ENCODE measurements around the gene CEP164. TPM values are rescaled to one million over a fixed set of nuclear protein-coding genes. Genes with fewer than 3 reads are reported as not detected.

The CEP164 gene
- polyA plus RNA-seq, 1 donor from 2014 or later = 27.4 TPM

DNA sequence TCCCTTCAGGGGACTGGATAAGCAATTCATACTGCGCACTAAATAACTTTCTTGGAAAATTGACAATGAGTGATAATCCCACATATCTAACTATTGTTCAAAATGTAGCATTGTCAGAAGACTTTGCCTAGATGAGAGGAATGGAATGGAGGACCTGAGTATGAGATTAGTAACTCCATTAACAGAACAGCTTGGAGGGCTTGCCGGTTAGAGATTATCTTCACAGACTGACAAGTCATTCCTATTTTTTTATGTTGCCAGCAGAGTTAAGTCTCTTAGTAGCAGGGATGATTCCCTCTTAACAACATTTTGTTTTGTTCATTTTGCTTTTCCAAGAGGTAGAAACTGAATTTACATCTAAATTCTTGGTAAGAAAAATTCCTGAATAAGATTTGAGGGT lies 43.6 kb upstream of the CEP164 start:
- Histone ChIP-seq H4K20me1 (ENCODE audit: insufficient read depth) (no peaks in the 10 kb centered on the region), H3K27me3 (ENCODE audit: insufficient read depth, low read depth, low read length) (no peaks in the 10 kb centered on the region), H3K4me2 (ENCODE audit: low read length) (no peak overlapping the region), H3K79me2 (replicated peaks; ENCODE audit: insufficient read depth, low read length) (no peaks in the 10 kb centered on the region), H3K4me3 (ENCODE audit: low read length) (no peak overlapping the region), H3K9ac (ENCODE audit: low read length) (no peak overlapping the region), H3F3A (ENCODE audit: insufficient read depth, low read length, poor library complexity, severe bottlenecking) (no peaks in the 10 kb centered on the region), H3K9me3 (ENCODE audit: low read length) (no peaks in the 10 kb centered on the region), H3K27ac (ENCODE audit: low read length) (no peak overlapping the region), H3K36me3 (ENCODE audit: insufficient read depth, low read length) (peaks cover 3% of the 10 kb centered on the region), H2AFZ (ENCODE audit: low read depth, low read length) (no peak overlapping the region), H3K9me2 (ENCODE audit: insufficient read depth, low read length) (no peaks in the 10 kb centered on the region)
- no peak for TF ChIP-seq MXI1 (conservative IDR thresholded peaks at IDR 0.05; ENCODE audit: poor library complexity, severe bottlenecking)
- no peak for TF ChIP-seq TAF1 (IDR thresholded peaks at IDR 0.05; ENCODE audit: low read depth)
- TF ChIP-seq, protein P1, sequence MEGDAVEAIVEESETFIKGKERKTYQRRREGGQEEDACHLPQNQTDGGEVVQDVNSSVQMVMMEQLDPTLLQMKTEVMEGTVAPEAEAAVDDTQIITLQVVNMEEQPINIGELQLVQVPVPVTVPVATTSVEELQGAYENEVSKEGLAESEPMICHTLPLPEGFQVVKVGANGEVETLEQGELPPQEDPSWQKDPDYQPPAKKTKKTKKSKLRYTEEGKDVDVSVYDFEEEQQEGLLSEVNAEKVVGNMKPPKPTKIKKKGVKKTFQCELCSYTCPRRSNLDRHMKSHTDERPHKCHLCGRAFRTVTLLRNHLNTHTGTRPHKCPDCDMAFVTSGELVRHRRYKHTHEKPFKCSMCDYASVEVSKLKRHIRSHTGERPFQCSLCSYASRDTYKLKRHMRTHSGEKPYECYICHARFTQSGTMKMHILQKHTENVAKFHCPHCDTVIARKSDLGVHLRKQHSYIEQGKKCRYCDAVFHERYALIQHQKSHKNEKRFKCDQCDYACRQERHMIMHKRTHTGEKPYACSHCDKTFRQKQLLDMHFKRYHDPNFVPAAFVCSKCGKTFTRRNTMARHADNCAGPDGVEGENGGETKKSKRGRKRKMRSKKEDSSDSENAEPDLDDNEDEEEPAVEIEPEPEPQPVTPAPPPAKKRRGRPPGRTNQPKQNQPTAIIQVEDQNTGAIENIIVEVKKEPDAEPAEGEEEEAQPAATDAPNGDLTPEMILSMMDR (IDR thresholded peaks at IDR 0.05; ENCODE audit: poor library complexity, severe bottlenecking) = no peak
- no peak for TF ChIP-seq EZH2 (IDR thresholded peaks at IDR 0.05; ENCODE audit: borderline replicate concordance, insufficient read depth, low read length, poor library complexity, severe bottlenecking)
- no peak for TF ChIP-seq SMC3 (conservative IDR thresholded peaks at IDR 0.05; ENCODE audit: poor library complexity)
- TF ChIP-seq RAD21 (conservative IDR thresholded peaks at IDR 0.05) = no peak
- no peak for TF ChIP-seq POLR2AphosphoS5 (IDR thresholded peaks at IDR 0.05)
- no peak for TF ChIP-seq EP300 (conservative IDR thresholded peaks at IDR 0.05; ENCODE audit: poor library complexity, severe bottlenecking)
- TF ChIP-seq, protein P2, sequence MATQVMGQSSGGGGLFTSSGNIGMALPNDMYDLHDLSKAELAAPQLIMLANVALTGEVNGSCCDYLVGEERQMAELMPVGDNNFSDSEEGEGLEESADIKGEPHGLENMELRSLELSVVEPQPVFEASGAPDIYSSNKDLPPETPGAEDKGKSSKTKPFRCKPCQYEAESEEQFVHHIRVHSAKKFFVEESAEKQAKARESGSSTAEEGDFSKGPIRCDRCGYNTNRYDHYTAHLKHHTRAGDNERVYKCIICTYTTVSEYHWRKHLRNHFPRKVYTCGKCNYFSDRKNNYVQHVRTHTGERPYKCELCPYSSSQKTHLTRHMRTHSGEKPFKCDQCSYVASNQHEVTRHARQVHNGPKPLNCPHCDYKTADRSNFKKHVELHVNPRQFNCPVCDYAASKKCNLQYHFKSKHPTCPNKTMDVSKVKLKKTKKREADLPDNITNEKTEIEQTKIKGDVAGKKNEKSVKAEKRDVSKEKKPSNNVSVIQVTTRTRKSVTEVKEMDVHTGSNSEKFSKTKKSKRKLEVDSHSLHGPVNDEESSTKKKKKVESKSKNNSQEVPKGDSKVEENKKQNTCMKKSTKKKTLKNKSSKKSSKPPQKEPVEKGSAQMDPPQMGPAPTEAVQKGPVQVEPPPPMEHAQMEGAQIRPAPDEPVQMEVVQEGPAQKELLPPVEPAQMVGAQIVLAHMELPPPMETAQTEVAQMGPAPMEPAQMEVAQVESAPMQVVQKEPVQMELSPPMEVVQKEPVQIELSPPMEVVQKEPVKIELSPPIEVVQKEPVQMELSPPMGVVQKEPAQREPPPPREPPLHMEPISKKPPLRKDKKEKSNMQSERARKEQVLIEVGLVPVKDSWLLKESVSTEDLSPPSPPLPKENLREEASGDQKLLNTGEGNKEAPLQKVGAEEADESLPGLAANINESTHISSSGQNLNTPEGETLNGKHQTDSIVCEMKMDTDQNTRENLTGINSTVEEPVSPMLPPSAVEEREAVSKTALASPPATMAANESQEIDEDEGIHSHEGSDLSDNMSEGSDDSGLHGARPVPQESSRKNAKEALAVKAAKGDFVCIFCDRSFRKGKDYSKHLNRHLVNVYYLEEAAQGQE (IDR thresholded peaks at IDR 0.05; ENCODE audit: borderline replicate concordance) = no peak

DNA sequence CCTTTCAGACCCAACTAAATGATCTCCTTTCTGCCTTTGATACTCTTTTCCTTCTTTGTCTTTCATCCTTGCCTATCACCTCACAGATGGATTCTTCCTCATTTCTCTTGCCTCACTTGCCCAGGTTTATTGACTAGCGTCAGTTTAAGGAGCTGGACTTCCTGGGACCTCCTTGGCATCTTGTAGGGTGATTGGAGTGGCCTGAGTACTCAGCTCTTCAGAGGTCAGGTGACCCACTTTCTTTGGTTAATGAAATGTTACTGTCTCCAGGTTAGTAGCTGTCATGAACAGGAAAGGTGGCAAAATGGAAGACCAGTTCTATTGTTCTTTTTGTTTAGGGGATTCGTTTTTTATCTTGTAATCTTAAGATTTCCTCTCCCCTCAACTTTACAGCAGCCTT lies 41.1 kb upstream of the CEP164 start:
- Histone ChIP-seq H3K27me3 (ENCODE audit: insufficient read depth, low read depth, low read length) (no peaks in the 10 kb centered on the region), H2AFZ (ENCODE audit: low read depth, low read length) (no peak overlapping the region), H3K36me3 (ENCODE audit: insufficient read depth, low read length) (peaks cover 3% of the 10 kb centered on the region), H3K79me2 (replicated peaks; ENCODE audit: insufficient read depth, low read length) (no peaks in the 10 kb centered on the region), H3K9me3 (ENCODE audit: low read length) (no peaks in the 10 kb centered on the region), H3K27ac (ENCODE audit: low read length) (no peak overlapping the region), H3F3A (ENCODE audit: insufficient read depth, low read length, poor library complexity, severe bottlenecking) (no peaks in the 10 kb centered on the region), H4K20me1 (ENCODE audit: insufficient read depth) (no peaks in the 10 kb centered on the region), H3K9me2 (ENCODE audit: insufficient read depth, low read length) (no peaks in the 10 kb centered on the region), H3K4me2 (ENCODE audit: low read length) (no peak overlapping the region), H3K9ac (ENCODE audit: low read length) (no peak overlapping the region), H3K4me3 (ENCODE audit: low read length) (no peak overlapping the region)
- TF ChIP-seq RAD21 (conservative IDR thresholded peaks at IDR 0.05) = no peak
- TF ChIP-seq MXI1 (conservative IDR thresholded peaks at IDR 0.05; ENCODE audit: poor library complexity, severe bottlenecking) = no peak
- TF ChIP-seq, protein P1 (IDR thresholded peaks at IDR 0.05; ENCODE audit: poor library complexity, severe bottlenecking) = no peak
- TF ChIP-seq EZH2 (IDR thresholded peaks at IDR 0.05; ENCODE audit: borderline replicate concordance, insufficient read depth, low read length, poor library complexity, severe bottlenecking) = no peak
- TF ChIP-seq EP300 (conservative IDR thresholded peaks at IDR 0.05; ENCODE audit: poor library complexity, severe bottlenecking) = no peak
- no peak for TF ChIP-seq SMC3 (conservative IDR thresholded peaks at IDR 0.05; ENCODE audit: poor library complexity)
- TF ChIP-seq, protein P2 (IDR thresholded peaks at IDR 0.05; ENCODE audit: borderline replicate concordance) = no peak
- no peak for TF ChIP-seq POLR2AphosphoS5 (IDR thresholded peaks at IDR 0.05)
- no peak for TF ChIP-seq TAF1 (IDR thresholded peaks at IDR 0.05; ENCODE audit: low read depth)
